Stimulated activated CD8-positive, alpha-beta memory T cell treated with anti-CD3 and anti-CD28 coated beads, Interleukin-4, amount 100 ng/mL, for 4 hours (primary cell): ENCODE data around the gene DNAH5.

Experiments used
- DNase-seq, 2 donors: peaks; one replicate each; pipeline ENCODE4 v3.0.0-alpha.2; 2020; ENCODE audit warnings: low read depth in 2 of 2, low spot score in 1 of 2

Gene DNAH5

GRCh38 chr5:13939638-13940037 lies 4.8 kb downstream of the DNAH5 start:
- DNase-seq: no peak

- DNase-seq: no peak
These were observed 9.6 kb downstream of the DNAH5 start for GRCh38 chr5:13934921-13935320.

DNA sequence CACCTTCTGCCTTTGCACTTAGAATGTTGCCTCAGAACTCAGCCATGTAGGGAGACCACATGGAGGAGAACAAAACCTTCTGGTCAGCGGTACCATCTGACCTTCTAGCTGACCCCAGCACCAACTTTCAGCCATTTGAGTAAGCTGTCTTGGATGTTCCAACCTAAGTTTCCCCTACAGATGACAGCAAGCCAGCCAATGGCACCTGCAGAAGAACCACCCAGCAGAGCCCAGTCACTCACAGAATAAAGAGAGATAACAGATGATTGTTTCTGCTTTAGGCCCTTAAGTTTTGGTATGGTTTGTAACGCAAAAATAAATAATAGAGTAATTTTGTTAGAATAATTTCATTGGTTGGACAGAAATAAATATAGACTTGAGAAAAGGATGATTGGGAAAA lies 10.4 kb downstream of the DNAH5 start:
- no peak for DNase-seq

GRCh38 chr5:13932561-13932960 lies 11.9 kb downstream of the DNAH5 start:
- no peak for DNase-seq

DNA sequence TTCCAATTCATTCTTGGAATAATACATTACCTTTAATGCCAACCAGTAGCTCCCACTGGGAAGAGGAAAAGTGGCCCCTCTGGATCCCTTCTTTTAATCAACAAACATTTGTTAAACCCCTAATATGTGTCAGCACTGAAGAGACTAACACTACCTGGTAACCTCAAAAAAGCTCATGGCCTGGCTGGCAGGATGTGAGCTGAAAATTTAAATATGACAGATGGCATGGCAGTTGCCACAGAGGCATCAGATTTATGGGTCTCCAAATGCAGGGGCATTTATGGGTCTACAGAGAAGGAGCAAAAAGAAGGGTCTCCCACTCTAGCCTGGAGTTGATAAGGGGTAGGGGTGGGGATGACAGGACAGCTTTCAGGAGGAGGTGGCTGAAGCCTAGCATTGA lies 12.5 kb downstream of the DNAH5 start:
- DNase-seq: no peak

- no peak for DNase-seq
These were observed 13.8 kb downstream of the DNAH5 start for GRCh38 chr5:13930541-13931171.

DNA sequence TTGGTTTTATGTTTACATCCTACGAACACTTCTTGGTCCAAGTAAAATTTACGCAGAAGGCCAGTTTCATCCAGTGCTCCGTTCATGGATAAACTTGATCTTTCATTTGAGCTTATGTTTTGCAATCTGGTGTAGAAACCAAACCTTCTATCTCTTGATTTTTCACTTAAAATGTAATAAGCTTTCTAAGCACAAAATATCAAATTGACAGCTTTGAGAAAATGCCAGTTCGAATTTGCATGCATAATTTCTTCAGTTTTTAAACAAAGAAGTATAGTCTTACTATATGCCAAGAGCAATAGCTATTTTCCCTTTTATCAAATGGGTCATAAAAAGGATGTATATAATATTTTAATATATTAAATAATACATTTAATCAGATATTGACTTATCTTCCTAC lies 17.8 kb downstream of the DNAH5 start:
- no peak for DNase-seq

GRCh38 chr5:13921578-13921977 lies 22.9 kb downstream of the DNAH5 start:
- DNase-seq: no peak

DNA sequence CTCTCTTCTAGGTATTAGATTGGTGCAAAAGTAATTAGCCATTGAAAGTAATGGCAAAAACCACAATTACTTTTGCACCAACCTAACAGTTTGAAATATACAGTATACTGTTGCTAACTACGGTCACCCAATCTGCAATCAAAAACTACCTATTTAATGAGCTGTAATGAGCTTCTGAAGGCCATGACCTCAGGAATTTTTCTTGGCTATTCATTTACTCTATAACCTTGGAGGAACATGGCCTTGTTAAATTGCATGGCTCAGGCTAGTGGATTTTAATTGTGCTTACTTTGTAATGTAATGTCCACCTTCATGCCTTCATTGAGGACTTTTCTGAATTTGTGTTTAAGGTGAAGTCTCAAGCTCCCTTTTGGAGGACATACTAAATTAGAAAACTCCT lies 24.7 kb downstream of the DNAH5 start:
- no peak for DNase-seq

GRCh38 chr5:13919087-13919486 lies 25.4 kb downstream of the DNAH5 start:
- no peak for DNase-seq

DNA sequence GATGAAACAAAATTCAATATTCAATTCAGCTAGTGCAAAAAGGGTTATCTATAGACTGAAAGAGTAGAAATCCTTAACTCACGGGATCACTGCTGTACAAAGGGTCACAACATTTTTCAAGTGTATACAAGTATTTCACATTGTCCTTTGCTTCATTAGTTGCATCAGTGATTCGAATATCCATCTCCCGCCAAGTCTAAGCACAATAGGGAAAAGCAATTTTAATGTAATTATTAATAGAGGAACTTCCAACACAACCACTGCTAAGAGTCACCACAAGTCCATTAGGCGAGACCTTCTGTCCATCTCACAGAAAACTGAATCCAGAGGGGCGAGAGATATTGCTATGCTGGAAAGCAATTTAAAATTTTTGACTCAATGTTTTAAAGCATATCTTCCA lies 27.4 kb downstream of the DNAH5 start:
- DNase-seq: no peak

DNA sequence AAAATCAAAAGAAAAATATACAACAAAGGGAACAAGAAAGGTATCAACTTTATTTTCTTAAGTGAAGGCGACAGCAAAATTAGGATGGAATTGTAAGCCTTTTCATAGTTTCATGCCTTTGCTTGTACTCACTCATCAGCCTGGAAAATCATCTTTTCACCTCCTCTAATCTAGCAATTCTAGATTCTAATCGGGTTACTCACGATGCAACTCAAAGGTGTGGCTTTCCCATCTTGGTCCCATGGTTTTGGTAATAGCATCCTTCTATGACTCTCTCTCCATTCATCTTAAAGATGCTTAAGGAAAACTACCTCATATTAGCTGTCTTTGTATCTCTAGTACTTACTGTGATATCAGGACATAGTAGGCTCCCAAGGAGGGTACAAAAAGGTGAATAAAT lies 30.5 kb downstream of the DNAH5 start:
- DNase-seq: no peak

GRCh38 chr5:13910637-13911288 lies 33.7 kb downstream of the DNAH5 start:
- DNase-seq: no peak

- no peak for DNase-seq
These were observed 34.3 kb downstream of the DNAH5 start for GRCh38 chr5:13910201-13910600.

GRCh38 chr5:13909271-13909670 lies 35.2 kb downstream of the DNAH5 start:
- DNase-seq: no peak

GRCh38 chr5:13898569-13898968 lies 45.9 kb downstream of the DNAH5 start:
- DNase-seq: no peak

DNA sequence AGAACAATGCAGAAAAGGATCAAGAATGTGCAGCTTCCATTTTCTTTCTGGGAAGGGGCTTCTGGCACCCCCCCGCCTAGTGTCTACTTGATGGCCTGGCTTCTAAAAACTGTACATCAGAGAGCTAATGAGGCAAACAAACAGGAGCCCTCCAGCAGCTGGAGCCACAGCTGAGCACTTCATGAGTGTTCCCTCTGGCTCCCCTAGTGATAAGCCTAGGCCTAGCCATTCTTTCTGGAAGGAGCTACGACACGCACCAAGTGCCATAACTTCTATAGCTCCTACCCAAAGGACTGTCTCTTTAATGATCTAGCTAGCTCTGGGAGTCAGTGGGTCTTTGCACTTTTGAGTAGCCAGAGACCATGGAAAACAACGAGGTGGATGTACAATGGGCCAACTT lies 66.1 kb downstream of the DNAH5 start:
- no peak for DNase-seq

- DNase-seq: no peak
These were observed 77.7 kb downstream of the DNAH5 start for GRCh38 chr5:13866792-13867191.

- DNase-seq: no peak
These were observed 79.2 kb downstream of the DNAH5 start for GRCh38 chr5:13865312-13865711.

GRCh38 chr5:13860146-13860545 lies 84.3 kb downstream of the DNAH5 start:
- DNase-seq: no peak

DNA sequence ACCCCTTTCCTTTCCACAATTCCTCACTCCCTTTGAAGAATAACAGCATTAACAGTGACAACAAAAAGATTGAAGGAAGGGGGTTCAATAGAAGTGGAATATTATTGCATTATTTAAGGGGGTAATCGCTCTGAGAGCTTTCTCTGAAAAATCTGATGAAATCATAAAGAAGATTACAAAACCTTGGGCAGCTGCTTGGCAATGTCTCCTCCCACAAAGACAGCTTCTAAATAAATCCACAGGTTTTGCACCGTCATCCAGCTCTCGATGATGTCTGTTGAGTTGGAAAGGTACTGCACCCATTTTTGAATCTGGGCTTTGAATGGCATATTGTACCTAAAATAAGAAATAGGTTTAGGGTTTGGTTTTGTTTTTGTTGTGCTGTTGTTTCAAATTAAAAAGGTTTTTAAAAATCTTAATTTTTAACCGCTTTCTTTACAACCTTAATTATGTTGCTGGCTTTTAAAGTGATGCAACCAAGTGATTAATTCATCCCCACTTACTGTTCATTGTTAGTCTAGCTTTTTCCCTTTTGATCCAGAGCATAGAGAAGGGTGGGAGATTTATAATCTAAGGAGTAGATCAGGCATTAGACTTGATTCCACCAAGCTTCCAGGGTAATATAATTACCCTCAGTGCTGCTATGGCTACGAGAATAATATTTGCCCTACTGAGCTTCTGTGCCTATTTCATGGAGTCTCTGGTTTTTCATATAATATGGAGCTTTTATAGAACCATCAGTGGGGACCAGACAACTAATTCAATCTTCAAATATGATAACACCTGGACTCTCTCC lies 85.0 kb downstream of the DNAH5 start:
- DNase-seq: no peak

GRCh38 chr5:13843175-13843846 lies 101.2 kb downstream of the DNAH5 start:
- DNase-seq: no peak
